ENCODE results near the gene SEC24C. TPM values are rescaled to one million over a fixed set of nuclear protein-coding genes. Genes with fewer than 3 reads are reported as not detected.

The SEC24C gene
- total and polyA plus RNA-seq, 2 of the 13 experiments (the other 11 are each of a cell fraction or from before 2014, with no cell fraction given), result 63.1 to 66.4 TPM

DNA sequence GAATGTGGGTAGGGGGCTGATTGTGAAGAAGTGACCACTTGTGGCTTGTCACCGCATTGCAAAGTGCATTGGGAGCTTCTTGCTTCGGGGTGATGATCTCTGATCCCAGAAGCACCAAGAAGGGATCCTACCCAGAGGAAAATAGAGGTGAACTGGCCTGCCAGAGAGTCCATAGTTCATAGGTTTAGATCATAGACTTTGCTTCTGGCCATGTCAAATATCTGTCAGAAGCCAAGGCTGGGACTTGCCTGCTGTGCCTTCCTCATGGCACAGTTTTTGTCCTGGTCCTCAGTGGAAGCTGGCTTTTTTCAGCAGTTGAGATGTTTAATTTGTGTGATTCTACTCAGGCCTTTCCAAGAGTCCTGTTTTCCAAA, 42.3 kb downstream of the SEC24C start (continued):
- TF ChIP-seq MXI1 (IDR thresholded peaks at IDR 0.05; ENCODE audit: borderline replicate concordance, low read depth, low read length) (peak; percentile 45; the same call in 1 of the 3 replicates), BORCS8-MEF2B (CRISPR knock-in tag; IDR thresholded peaks at IDR 0.05) (0 out of 2 replicates have a peak, but pooled peaks have one; percentile 25), TGIF2 (CRISPR knock-in tag; IDR thresholded peaks at IDR 0.05) (peak; percentile 69; the same call in 1 of the 2 replicates), CBX2 (IDR thresholded peaks at IDR 0.05; ENCODE audit: low read depth, low read length) (no peak), CBX2 (CRISPR knock-in tag; IDR thresholded peaks at IDR 0.05; ENCODE audit: low read depth) (no peak), HOXD1 (CRISPR knock-in tag; IDR thresholded peaks at IDR 0.05) (no peak), DNMT3B (CRISPR knock-in tag; conservative IDR thresholded peaks at IDR 0.05) (no peak), HMG20A (CRISPR knock-in tag; IDR thresholded peaks at IDR 0.05; ENCODE audit: borderline replicate concordance) (no peak)
- TF ChIP-seq, protein P1, sequence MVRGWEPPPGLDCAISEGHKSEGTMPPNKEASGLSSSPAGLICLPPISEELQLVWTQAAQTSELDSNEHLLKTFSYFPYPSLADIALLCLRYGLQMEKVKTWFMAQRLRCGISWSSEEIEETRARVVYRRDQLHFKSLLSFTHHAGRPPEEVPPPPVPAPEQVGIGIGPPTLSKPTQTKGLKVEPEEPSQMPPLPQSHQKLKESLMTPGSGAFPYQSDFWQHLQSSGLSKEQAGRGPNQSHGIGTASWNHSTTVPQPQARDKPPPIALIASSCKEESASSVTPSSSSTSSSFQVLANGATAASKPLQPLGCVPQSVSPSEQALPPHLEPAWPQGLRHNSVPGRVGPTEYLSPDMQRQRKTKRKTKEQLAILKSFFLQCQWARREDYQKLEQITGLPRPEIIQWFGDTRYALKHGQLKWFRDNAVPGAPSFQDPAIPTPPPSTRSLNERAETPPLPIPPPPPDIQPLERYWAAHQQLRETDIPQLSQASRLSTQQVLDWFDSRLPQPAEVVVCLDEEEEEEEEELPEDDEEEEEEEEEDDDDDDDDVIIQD (CRISPR knock-in tag; IDR thresholded peaks at IDR 0.05; ENCODE audit: low read depth), result no peak
- TF ChIP-seq, protein P2, sequence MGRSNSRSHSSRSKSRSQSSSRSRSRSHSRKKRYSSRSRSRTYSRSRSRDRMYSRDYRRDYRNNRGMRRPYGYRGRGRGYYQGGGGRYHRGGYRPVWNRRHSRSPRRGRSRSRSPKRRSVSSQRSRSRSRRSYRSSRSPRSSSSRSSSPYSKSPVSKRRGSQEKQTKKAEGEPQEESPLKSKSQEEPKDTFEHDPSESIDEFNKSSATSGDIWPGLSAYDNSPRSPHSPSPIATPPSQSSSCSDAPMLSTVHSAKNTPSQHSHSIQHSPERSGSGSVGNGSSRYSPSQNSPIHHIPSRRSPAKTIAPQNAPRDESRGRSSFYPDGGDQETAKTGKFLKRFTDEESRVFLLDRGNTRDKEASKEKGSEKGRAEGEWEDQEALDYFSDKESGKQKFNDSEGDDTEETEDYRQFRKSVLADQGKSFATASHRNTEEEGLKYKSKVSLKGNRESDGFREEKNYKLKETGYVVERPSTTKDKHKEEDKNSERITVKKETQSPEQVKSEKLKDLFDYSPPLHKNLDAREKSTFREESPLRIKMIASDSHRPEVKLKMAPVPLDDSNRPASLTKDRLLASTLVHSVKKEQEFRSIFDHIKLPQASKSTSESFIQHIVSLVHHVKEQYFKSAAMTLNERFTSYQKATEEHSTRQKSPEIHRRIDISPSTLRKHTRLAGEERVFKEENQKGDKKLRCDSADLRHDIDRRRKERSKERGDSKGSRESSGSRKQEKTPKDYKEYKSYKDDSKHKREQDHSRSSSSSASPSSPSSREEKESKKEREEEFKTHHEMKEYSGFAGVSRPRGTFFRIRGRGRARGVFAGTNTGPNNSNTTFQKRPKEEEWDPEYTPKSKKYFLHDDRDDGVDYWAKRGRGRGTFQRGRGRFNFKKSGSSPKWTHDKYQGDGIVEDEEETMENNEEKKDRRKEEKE (IDR thresholded peaks at IDR 0.05), result no peak
- TF ChIP-seq, protein P3, sequence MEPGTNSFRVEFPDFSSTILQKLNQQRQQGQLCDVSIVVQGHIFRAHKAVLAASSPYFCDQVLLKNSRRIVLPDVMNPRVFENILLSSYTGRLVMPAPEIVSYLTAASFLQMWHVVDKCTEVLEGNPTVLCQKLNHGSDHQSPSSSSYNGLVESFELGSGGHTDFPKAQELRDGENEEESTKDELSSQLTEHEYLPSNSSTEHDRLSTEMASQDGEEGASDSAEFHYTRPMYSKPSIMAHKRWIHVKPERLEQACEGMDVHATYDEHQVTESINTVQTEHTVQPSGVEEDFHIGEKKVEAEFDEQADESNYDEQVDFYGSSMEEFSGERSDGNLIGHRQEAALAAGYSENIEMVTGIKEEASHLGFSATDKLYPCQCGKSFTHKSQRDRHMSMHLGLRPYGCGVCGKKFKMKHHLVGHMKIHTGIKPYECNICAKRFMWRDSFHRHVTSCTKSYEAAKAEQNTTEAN (CRISPR knock-in tag; conservative IDR thresholded peaks at IDR 0.05), result no peak
- TF ChIP-seq, protein P4, sequence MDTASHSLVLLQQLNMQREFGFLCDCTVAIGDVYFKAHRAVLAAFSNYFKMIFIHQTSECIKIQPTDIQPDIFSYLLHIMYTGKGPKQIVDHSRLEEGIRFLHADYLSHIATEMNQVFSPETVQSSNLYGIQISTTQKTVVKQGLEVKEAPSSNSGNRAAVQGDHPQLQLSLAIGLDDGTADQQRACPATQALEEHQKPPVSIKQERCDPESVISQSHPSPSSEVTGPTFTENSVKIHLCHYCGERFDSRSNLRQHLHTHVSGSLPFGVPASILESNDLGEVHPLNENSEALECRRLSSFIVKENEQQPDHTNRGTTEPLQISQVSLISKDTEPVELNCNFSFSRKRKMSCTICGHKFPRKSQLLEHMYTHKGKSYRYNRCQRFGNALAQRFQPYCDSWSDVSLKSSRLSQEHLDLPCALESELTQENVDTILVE (CRISPR knock-in tag; IDR thresholded peaks at IDR 0.05), result no peak
- TF ChIP-seq, protein P5, sequence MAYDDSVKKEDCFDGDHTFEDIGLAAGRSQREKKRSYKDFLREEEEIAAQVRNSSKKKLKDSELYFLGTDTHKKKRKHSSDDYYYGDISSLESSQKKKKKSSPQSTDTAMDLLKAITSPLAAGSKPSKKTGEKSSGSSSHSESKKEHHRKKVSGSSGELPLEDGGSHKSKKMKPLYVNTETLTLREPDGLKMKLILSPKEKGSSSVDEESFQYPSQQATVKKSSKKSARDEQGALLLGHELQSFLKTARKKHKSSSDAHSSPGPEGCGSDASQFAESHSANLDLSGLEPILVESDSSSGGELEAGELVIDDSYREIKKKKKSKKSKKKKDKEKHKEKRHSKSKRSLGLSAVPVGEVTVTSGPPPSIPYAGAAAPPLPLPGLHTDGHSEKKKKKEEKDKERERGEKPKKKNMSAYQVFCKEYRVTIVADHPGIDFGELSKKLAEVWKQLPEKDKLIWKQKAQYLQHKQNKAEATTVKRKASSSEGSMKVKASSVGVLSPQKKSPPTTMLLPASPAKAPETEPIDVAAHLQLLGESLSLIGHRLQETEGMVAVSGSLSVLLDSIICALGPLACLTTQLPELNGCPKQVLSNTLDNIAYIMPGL (CRISPR knock-in tag; IDR thresholded peaks at IDR 0.05; ENCODE audit: borderline replicate concordance in 1 of 2, low read depth in 1 of 2), result 0 out of 4 replicates have a peak, but pooled peaks of 1 of the 2 experiments have one; percentile 15
- TF ChIP-seq, protein P6, sequence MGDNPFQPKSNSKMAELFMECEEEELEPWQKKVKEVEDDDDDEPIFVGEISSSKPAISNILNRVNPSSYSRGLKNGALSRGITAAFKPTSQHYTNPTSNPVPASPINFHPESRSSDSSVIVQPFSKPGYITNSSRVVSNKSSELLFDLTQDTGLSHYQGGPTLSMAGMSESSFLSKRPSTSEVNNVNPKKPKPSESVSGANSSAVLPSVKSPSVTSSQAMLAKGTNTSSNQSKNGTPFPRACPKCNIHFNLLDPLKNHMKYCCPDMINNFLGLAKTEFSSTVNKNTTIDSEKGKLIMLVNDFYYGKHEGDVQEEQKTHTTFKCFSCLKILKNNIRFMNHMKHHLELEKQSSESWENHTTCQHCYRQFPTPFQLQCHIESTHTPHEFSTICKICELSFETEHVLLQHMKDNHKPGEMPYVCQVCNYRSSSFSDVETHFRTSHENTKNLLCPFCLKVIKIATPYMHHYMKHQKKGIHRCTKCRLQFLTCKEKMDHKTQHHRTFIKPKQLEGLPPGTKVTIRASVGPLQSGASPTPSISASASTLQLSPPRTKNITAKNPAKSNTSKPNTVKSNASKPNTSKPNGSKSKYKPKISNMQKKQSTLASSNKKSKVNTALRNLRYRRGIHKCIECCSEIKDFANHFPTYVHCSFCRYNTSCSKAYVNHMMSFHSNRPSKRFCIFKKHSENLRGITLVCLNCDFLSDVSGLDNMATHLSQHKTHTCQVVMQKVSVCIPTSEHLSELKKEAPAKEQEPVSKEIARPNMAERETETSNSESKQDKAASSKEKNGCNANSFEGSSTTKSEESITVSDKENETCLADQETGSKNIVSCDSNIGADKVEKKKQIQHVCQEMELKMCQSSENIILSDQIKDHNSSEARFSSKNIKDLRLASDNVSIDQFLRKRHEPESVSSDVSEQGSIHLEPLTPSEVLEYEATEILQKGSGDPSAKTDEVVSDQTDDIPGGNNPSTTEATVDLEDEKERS (CRISPR knock-in tag; IDR thresholded peaks at IDR 0.05), result no peak
- TF ChIP-seq, protein P7, sequence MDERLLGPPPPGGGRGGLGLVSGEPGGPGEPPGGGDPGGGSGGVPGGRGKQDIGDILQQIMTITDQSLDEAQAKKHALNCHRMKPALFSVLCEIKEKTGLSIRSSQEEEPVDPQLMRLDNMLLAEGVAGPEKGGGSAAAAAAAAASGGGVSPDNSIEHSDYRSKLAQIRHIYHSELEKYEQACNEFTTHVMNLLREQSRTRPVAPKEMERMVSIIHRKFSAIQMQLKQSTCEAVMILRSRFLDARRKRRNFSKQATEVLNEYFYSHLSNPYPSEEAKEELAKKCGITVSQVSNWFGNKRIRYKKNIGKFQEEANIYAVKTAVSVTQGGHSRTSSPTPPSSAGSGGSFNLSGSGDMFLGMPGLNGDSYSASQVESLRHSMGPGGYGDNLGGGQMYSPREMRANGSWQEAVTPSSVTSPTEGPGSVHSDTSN (CRISPR knock-in tag; IDR thresholded peaks at IDR 0.05), result peak; percentile 28; the same call in 1 of the 2 replicates

All from HepG2 (cell line).